ENCODE measurements around the gene CPED1. TPM values are rescaled to one million over a fixed set of nuclear protein-coding genes. Genes with fewer than 3 reads are reported as not detected.
"Not testable (repeated sequence)": the region's sequence is repeated elsewhere in the genome, so short reads cannot be mapped to it uniquely, and the experiment has no call there.

The CPED1 gene
- total RNA-seq, 2 experiments from 2014 or later = not detected

DNA sequence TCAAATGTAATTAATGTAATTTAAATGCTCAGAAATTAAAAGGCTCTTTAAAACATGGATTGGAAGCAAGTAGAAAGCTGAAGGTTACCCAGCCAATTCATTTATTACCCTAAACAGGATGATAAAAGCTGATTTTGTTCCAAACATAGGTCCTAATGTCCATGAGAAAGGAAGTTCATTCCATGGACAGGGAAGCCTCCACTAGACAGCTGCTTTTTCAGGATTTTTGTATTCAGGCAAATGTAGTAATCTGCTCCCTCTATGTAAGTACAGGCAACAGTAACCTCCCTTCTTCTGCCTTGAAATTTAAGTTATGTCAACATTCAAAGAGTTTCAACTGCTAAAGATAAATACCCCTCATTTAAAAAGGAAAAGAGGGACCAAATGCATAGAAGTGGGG lies 217.3 kb downstream of the CPED1 start:
- no peak for DNase-seq
- H3K36me3 Mint-ChIP-seq (ENCODE audit: low read depth) = no peaks in the 10 kb centered on the region
- no peak overlapping the region for H3K4me3 Mint-ChIP-seq
- H3K4me1 Mint-ChIP-seq = no peaks in the 10 kb centered on the region
- H3K27ac Mint-ChIP-seq = no peak overlapping the region
- ChIA-PET CTCF (no interaction called here), POLR2A (no interaction called here)
- H3K27me3 Mint-ChIP-seq = peaks cover 1% of the 10 kb centered on the region
- no peaks in the 10 kb centered on the region for H3K9me3 Mint-ChIP-seq

DNA sequence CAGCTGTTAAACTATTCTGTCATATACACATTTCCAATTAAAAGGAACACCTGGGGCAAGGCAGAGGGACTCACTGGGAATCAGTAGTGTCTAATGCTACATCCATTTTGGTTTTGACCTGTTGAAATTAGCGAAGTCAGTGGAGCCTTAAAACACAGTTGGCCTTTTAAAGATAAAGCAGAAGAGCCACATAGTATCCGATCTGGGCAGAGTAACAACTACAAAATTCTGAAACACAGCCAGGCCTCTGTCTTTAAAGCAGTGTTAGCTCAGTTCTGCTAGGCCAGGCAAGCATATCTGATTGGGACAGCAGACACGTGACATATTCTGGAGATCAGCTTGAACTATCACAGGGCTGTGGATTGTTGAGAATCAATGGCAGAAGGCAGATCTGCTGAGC lies 222.7 kb downstream of the CPED1 start:
- Mint-ChIP-seq H3K4me1 (no peaks in the 10 kb centered on the region), H3K36me3 (ENCODE audit: low read depth) (no peaks in the 10 kb centered on the region), H3K9me3 (no peaks in the 10 kb centered on the region), H3K27me3 (peaks cover 2% of the 10 kb centered on the region), H3K4me3 (no peak overlapping the region), H3K27ac (no peak overlapping the region)
- ChIA-PET CTCF (no interaction called here), POLR2A (no interaction called here)
- no peak for DNase-seq

DNA sequence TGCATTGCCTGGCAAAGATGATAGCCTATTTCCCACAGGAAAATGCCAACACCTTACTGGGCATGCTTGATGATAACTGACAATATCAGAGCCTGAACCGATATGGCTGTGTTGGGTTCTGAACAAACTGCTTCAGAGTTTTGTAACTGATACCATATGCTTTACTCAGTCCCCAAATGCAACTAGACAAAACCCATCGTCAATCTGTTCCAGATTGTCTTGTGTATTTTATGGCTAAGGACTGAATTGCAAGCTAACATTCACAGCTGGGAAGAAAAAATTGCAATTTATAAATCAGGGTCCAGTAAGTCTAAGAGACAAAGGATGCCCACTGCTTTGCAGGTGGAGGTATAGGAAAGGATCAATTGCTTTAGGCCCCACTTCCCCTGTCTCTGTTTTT lies 223.5 kb downstream of the CPED1 start:
- ChIA-PET POLR2A (no interaction called here), CTCF (no interaction called here)
- Mint-ChIP-seq H3K36me3 (ENCODE audit: low read depth) (no peaks in the 10 kb centered on the region), H3K27ac (no peak overlapping the region), H3K27me3 (peaks cover 2% of the 10 kb centered on the region), H3K4me3 (no peak overlapping the region), H3K9me3 (no peaks in the 10 kb centered on the region), H3K4me1 (no peaks in the 10 kb centered on the region)
- DNase-seq = no peak

DNA sequence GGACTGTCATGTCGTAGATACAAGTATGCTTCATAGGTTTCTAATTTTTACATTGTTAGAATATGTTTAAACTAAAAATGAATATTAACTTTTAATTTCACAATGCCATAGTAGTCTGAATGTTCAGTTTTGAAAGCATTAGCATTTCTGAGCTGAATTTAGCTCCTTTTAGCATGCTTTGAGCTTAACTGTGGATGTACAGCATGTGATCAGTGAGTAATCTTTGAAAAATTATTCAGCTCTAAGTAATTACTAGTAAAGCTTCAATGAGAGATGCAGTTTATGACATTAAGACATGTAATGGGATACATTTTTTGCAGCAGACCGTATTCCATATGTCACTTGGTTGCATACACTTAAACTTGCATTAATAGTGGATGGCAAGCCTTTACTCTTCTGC lies 226.1 kb downstream of the CPED1 start:
- POLR2A ChIA-PET = no interaction called here
- CTCF ChIA-PET = no interaction called here
- no peak for DNase-seq
- no peak overlapping the region for H3K4me3 Mint-ChIP-seq
- no peaks in the 10 kb centered on the region for H3K9me3 Mint-ChIP-seq
- no peaks in the 10 kb centered on the region for H3K36me3 Mint-ChIP-seq (ENCODE audit: low read depth)
- no peaks in the 10 kb centered on the region for H3K4me1 Mint-ChIP-seq
- peaks cover 2% of the 10 kb centered on the region for H3K27me3 Mint-ChIP-seq
- H3K27ac Mint-ChIP-seq = no peak overlapping the region

DNA sequence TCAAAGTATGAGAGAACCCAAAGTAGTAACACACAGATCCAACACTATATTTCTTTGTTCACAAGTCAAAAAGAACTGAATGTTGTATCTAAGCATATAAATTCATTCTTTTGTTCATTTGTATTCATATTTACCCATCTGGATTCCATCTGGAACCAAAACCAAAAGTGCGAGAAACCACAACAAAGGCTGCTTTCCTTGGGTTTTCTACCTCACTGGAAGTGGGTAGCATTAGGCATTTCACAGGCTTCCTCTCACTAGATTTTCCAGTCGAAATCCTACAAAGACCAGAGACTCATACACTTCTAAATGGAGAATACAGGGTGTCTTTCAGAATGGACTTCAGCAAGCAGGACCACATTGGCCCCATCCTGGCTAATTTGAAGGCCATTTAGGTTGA lies 230.5 kb downstream of the CPED1 start:
- POLR2A ChIA-PET = no interaction called here

DNA sequence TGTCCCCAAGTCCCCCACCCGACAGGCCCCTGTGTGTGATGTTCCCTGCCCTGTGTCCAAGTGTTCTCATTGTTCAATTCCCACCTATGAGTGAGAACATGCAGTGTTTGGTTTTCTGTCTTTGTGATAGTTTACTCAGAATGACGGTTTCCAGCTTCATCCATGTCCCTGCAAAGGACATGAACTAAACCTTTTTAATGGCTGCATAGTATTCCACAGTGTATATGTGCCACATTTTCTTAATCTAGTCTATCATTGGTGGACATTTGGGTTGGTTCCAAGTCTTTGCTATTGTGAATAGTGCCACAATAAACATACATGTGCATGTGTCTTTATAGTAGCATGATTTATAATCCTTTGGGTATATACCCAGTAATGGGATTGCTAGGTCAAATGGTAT lies 232.6 kb downstream of the CPED1 start:
- CTCF ChIA-PET, DNase-seq: not testable (repeated sequence)

More for the DNA sequence above, 230.5 kb downstream of the CPED1 start:
- CTCF ChIA-PET = no interaction called here
- Mint-ChIP-seq H3K4me1 (no peaks in the 10 kb centered on the region), H3K4me3 (no peak overlapping the region), H3K36me3 (ENCODE audit: low read depth) (no peaks in the 10 kb centered on the region), H3K27ac (no peak overlapping the region), H3K27me3 (peaks cover 2% of the 10 kb centered on the region), H3K9me3 (no peaks in the 10 kb centered on the region)
- no peak for DNase-seq

DNA sequence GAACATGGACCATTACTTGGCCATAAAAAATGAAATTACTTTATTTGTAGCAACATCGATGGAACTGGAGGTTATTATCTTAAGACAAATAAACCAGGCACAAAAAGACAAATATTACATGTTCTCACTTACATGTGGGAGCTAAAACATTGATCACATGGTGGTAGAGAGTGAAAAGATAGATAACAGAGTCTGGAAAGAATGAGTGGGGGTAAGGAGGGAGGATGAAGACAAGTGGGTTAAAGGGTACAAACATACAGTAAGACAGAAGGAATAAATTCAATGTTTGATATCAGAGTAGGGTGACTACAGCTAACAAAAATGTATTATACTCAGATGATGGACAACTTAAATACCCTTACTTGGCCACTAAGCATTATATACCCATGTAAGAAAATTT lies 240.3 kb downstream of the CPED1 start:
- Mint-ChIP-seq H3K27me3 (peaks cover 2% of the 10 kb centered on the region), H3K9me3 (no peaks in the 10 kb centered on the region), H3K27ac (no peak overlapping the region), H3K36me3 (ENCODE audit: low read depth) (no peaks in the 10 kb centered on the region), H3K4me1 (no peaks in the 10 kb centered on the region), H3K4me3 (no peak overlapping the region)
- CTCF ChIA-PET = no interaction called here
- no peak for DNase-seq
- POLR2A ChIA-PET = no interaction called here

More for the DNA sequence above, 232.6 kb downstream of the CPED1 start:
- H3K27me3 Mint-ChIP-seq; H3K4me1 Mint-ChIP-seq; H3K36me3 Mint-ChIP-seq (ENCODE audit: low read depth); H3K27ac Mint-ChIP-seq; H3K4me3 Mint-ChIP-seq; H3K9me3 Mint-ChIP-seq; POLR2A ChIA-PET: not testable (repeated sequence)

DNA sequence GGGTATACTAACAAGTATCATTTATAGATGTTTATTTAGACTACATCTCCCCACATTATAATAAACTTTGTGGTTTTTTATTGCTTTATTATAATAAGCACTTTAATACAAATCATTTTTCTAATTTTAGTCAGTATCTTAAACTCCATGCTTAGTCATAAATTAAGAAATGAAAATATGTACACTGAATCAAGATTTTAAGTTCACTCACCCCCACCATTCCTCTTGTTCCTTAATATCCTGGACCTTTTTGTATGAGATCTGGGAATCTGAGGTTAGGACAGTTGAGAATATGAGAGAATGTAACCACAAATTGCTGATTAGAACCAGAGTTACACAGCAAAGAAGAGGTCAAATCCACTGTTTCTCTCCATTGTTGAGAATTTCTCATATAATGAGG lies 246.7 kb downstream of the CPED1 start:
- Mint-ChIP-seq H3K4me3 (no peak overlapping the region), H3K9me3 (no peaks in the 10 kb centered on the region), H3K27me3 (peaks cover 1% of the 10 kb centered on the region), H3K36me3 (ENCODE audit: low read depth) (no peaks in the 10 kb centered on the region), H3K4me1 (no peaks in the 10 kb centered on the region), H3K27ac (no peak overlapping the region)
- ChIA-PET CTCF (no interaction called here), POLR2A (no interaction called here)
- DNase-seq = no peak

DNA sequence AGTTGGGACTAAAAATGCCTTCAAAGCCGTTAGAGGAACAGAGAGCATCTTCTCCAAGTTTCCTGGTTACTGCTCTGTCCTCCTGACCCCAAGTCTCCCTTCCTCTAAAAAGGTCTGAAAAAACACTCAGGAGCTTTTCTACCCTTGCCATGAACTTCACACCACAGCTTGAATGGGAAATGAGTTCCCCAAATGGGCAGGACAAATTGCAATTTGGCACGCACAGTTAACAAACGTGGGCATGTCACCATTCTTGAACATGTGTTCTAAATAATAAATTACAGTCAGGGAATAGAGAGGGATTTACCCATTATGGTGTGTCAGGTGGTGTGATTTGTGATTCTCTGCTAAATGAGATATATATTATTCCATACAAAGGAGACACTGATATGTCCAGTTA lies 249.1 kb downstream of the CPED1 start:
- H3K4me1 Mint-ChIP-seq = no peaks in the 10 kb centered on the region
- H3K27ac Mint-ChIP-seq = no peak overlapping the region
- DNase-seq = no peak
- no peaks in the 10 kb centered on the region for H3K9me3 Mint-ChIP-seq
- ChIA-PET CTCF (no interaction called here), POLR2A (no interaction called here)
- H3K36me3 Mint-ChIP-seq (ENCODE audit: low read depth) = no peaks in the 10 kb centered on the region
- no peak overlapping the region for H3K4me3 Mint-ChIP-seq
- H3K27me3 Mint-ChIP-seq = peaks cover 1% of the 10 kb centered on the region

DNA sequence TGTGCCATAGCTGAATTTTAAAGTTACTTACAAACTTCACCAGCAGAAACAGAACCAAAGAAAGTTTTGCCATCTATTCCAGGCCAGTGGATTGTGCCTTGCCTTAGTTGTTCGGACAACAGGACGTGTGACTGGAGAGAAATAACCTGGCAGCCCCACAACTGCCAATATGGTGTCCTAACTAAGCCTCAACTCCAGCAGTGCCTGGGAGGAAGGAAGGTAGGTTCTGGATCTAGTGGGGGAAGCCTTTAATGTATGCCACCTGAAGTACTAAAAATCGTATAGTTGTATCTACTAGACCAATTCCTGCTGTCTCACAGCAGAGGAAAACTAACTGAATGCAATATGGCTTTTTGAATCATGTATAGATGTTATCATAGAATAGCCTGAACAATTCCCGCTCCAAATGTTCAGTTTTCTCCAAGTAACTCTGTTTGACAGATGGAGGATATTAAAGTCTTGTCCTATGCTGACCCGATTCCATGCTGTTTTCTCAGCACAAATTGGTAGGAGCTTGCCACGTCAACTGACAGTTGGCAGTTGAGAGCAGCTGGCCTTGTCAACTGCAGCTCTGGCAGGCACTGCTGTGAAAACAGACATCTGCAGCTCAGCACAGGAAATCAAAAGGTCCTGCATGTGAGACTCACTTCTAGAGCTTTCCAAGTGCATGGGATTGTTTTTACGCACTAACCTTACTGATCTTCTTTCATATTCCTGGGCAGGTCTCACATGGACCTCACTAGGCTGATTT lies 255.8 kb downstream of the CPED1 start:
- ChIA-PET CTCF (no interaction called here), POLR2A (no interaction called here)
- H3K36me3 Mint-ChIP-seq (ENCODE audit: low read depth) = no peaks in the 10 kb centered on the region
- no peak for DNase-seq
- H3K27ac Mint-ChIP-seq = no peak overlapping the region
- H3K27me3 Mint-ChIP-seq = no peaks in the 10 kb centered on the region
- H3K9me3 Mint-ChIP-seq = no peaks in the 10 kb centered on the region
- no peaks in the 10 kb centered on the region for H3K4me1 Mint-ChIP-seq
- H3K4me3 Mint-ChIP-seq = no peak overlapping the region

DNA sequence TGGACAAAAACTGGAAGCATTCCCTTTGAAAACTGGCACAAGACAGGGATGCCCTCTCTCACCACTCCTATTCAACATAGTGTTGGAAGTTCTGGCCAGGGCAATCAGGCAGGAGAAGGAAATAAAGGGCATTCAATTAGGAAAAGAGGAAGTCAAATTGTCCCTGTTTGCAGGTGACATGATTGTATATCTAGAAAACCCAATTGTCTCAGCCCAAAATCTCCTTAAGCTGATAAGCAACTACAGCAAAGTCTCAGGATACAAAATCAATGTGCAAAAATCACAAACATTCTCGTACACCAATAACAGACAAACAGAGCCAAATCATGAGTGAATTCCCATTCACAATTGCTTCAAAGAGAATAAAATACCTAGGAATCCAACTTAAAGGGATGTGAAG lies 262.9 kb downstream of the CPED1 start:
- H3K9me3 Mint-ChIP-seq; POLR2A ChIA-PET; H3K27ac Mint-ChIP-seq; H3K4me3 Mint-ChIP-seq; H3K36me3 Mint-ChIP-seq (ENCODE audit: low read depth); DNase-seq; H3K27me3 Mint-ChIP-seq; CTCF ChIA-PET; H3K4me1 Mint-ChIP-seq: not testable (repeated sequence)

DNA sequence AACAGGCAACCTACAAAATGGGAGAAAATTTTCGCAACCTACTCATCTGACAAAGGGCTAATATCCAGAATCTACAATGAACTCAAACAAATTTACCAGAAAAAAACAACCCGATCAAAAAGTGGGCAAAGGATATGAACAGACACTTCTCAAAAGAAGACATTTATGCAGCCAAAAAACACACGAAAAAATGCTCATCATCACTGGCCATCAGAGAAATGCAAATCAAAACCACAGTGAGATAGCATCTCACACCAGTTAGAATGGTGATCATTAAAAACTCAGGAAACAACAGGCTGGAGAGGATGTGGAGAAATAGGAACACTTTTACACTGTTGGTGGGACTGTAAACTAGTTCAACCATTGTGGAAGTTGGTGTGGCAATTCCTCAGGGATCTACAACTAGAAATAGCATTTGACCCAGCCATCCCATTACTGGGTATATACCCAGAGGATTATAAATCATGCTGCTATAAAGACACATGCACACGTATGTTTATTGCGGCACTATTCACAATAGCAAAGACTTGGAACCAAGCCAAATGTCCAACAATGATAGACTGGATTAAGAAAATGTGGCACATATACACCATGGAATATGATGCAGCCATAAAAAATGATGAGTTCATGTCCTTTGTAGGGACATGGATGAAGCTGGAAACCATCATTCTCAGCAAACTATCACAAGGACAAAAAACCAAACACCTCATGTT lies 264.2 kb downstream of the CPED1 start:
- H3K4me1 Mint-ChIP-seq; H3K27me3 Mint-ChIP-seq; DNase-seq; H3K27ac Mint-ChIP-seq; POLR2A ChIA-PET; H3K4me3 Mint-ChIP-seq; CTCF ChIA-PET; H3K36me3 Mint-ChIP-seq (ENCODE audit: low read depth); H3K9me3 Mint-ChIP-seq: not testable (repeated sequence)

DNA sequence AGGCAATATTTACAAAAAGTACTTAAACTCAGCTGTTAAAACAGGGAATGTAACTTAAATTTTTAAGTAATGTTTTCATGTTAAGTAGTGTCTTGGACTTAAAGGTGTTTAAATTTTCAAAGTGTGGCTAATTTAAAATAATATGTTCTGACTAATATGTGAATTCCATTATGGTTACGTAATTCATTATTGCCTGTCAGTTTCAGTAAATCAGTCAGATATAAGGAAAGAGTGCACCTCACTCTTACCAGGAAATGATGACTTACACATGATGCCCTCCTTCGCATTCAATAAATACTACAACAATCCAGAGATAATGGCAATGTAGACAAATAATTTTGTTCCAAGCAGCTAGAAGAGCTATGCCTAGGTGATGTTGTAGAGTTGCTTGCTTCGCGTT lies 271.3 kb downstream of the CPED1 start:
- Mint-ChIP-seq H3K4me3 (no peak overlapping the region), H3K27me3 (peaks cover under 1% of the 10 kb centered on the region), H3K9me3 (no peaks in the 10 kb centered on the region), H3K4me1 (no peaks in the 10 kb centered on the region), H3K27ac (no peak overlapping the region), H3K36me3 (ENCODE audit: low read depth) (no peaks in the 10 kb centered on the region)
- CTCF ChIA-PET = interaction anchor here (0.6 kb wide), 1 partner anchor 271 kb away, joined by 4 read pairs; no protein-coding TSS in a partner anchor
- POLR2A ChIA-PET = no interaction called here
- no peak for DNase-seq

DNA sequence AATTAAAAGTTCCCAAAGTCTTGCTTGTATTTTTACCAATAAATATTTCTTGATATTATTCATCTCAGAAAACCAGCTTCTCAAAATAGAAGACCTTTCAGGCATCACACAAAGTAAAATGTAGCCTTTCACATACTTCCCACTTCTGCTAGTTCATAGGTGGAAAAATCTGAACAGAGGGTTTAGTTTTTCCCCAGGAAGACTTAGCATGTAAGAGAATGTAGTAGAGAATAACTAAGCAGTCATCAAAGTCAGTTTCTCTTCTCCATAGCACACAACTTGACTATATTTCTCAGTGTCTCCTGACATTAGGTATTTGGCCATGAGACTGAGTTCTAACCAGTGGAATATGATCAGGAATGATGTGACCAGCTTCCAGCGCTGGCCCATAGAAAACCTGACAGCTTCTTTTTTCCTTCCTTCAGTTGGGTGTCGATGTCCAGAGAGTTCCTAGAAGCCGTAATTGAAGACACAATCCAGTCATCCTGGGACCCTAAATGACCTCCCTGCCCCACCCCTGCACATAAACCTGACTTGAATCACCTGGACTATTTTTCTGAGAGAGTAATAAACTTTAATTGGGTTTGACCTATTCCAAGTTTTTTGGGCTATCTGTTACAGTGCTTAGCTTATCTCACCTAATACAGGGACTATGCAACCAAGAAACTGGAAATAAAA lies 272.8 kb downstream of the CPED1 start:
- CTCF ChIA-PET = no interaction called here
- H3K9me3 Mint-ChIP-seq = no peaks in the 10 kb centered on the region
- H3K27ac Mint-ChIP-seq = no peak overlapping the region
- no peaks in the 10 kb centered on the region for H3K36me3 Mint-ChIP-seq (ENCODE audit: low read depth)
- POLR2A ChIA-PET = no interaction called here
- H3K4me1 Mint-ChIP-seq = no peaks in the 10 kb centered on the region
- peaks cover 4% of the 10 kb centered on the region for H3K27me3 Mint-ChIP-seq
- DNase-seq = no peak
- H3K4me3 Mint-ChIP-seq = no peak overlapping the region

All from activated CD4-positive, alpha-beta memory T cell treated with anti-CD3 and anti-CD28 coated beads, Interleukin-2, amount 10 ng/mL, durations not matched to agents 7 days and 5 days (primary cell).